IMR-90 (cell line): ENCODE data around the gene BAHD1. TPM values are rescaled to one million over a fixed set of nuclear protein-coding genes. Genes with fewer than 3 reads are reported as not detected.

ENCODE experiments used
- ATAC-seq: fragments of 200-7000 bp; cut with Tn5 transposase; 2 replicates; pipeline ENCODE4 v1.9.1; 2020; ENCODE audit warnings: low read depth, mild to moderate bottlenecking, moderate library complexity
- BruUV-seq: library from RNA; stranded (reverse); fragments of 400-500 nt; replicated peaks from 2 replicates; lab custom pipeline; 2021; lab: Mats Ljungman, UMichigan
- CTCF ChIA-PET: fragments of 300-600 bp; formaldehyde crosslinking; extraction: SDS; loops from one replicate; lab custom pipeline; 2021; ENCODE audit warnings: antibody characterized with exemption; lab: Yijun Ruan, JAX
- POLR2A ChIA-PET: fragments of 300-600 bp; sonication (Branson Sonifier 250); formaldehyde crosslinking; loops from one replicate; lab custom pipeline; 2022; ENCODE audit warnings: antibody characterized with exemption; ENCODE audit not compliant: unreplicated experiment; lab: Charles Lee
- DNase-seq: peaks from one replicate; pipeline ENCODE4 v3.0.0; 2013
- H2AFZ ChIP-seq: replicated peaks from 2 replicates; pipeline ENCODE3; 2013; ENCODE audit warnings: low read length, mild to moderate bottlenecking; ENCODE audit not compliant: poor library complexity
- H2AK5ac ChIP-seq: 2 replicates; pipeline ENCODE4 v1.6.1; 2013; ENCODE audit warnings: low read depth, low read length, inconsistent platforms
- H2AK9ac ChIP-seq: replicated peaks from 2 replicates; pipeline ENCODE3; 2013; ENCODE audit warnings: mild to moderate bottlenecking, low read depth, low read length, moderate library complexity; ENCODE audit not compliant: poor library complexity
- H2BK120ac ChIP-seq: 2 replicates; pipeline ENCODE4 v1.6.1; 2013; ENCODE audit warnings: low read depth, low read length, inconsistent platforms
- H2BK15ac ChIP-seq: 3 replicates; pipeline ENCODE4 v1.6.1; 2013; ENCODE audit warnings: low read depth, low read length, inconsistent platforms
- H2BK20ac ChIP-seq: 2 replicates; pipeline ENCODE4 v1.6.1; 2013; ENCODE audit warnings: low read depth, mild to moderate bottlenecking, inconsistent platforms, low read length, moderate library complexity
- H2BK5ac ChIP-seq: 2 replicates; pipeline ENCODE4 v1.6.1; 2013; ENCODE audit warnings: mild to moderate bottlenecking, low read depth, low read length, inconsistent platforms; ENCODE audit not compliant: poor library complexity, severe bottlenecking
- H3K14ac ChIP-seq: replicated peaks from 2 replicates; pipeline ENCODE4 v1.6.1; 2013; ENCODE audit warnings: low read depth, low read length, inconsistent platforms
- H3K18ac ChIP-seq: 2 replicates; pipeline ENCODE4 v1.6.1; 2013; ENCODE audit warnings: low read depth, low read length, control low read depth
- H3K23ac ChIP-seq: 2 replicates; pipeline ENCODE4 v1.6.1; 2013; ENCODE audit warnings: low read depth, low read length, inconsistent platforms
- H3K27ac ChIP-seq: 2 replicates; pipeline ENCODE4 v1.5.1; 2013; ENCODE audit warnings: mild to moderate bottlenecking, control low read depth, low read length; ENCODE audit not compliant: insufficient read depth
- H3K27me3 ChIP-seq: 2 replicates; pipeline ENCODE4 v1.6.1; 2013; ENCODE audit warnings: low read length; ENCODE audit not compliant: control insufficient read depth, insufficient read depth
- H3K36me3 ChIP-seq: 2 replicates; pipeline ENCODE4 v1.6.1; 2013; ENCODE audit warnings: low read length, mixed read lengths; ENCODE audit not compliant: control insufficient read depth, insufficient read depth
- H3K4ac ChIP-seq: 2 replicates; pipeline ENCODE4 v1.6.1; 2013; ENCODE audit warnings: low read depth, low read length, inconsistent platforms
- H3K4me1 ChIP-seq: 2 replicates; pipeline ENCODE4 v1.6.1; 2013; ENCODE audit warnings: low read length, mixed read lengths; ENCODE audit not compliant: control insufficient read depth, insufficient read depth
- H3K4me2 ChIP-seq: 2 replicates; pipeline ENCODE4 v1.6.1; 2013; ENCODE audit warnings: low read depth, mild to moderate bottlenecking, control low read depth, low read length, moderate library complexity
- H3K4me3 ChIP-seq: 2 replicates; pipeline ENCODE4 v1.5.1; 2013; ENCODE audit warnings: low read depth, mild to moderate bottlenecking, control low read depth, low read length, moderate library complexity; ENCODE audit not compliant: insufficient read depth
- H3K56ac ChIP-seq: 2 replicates; pipeline ENCODE4 v1.6.1; 2013; ENCODE audit warnings: low read length, inconsistent platforms; ENCODE audit not compliant: insufficient read depth; ENCODE audit errors: extremely low read depth
- H3K79me1 ChIP-seq, 2 experiments: 2 replicates each; pipeline ENCODE4 v1.6.1; 2013; ENCODE audit warnings: low read length in 2 of 2, inconsistent platforms in 1 of 2, low read depth in 1 of 2
- H3K9ac ChIP-seq: 2 replicates; pipeline ENCODE4 v1.6.1; 2013; ENCODE audit warnings: low read depth, low read length, control low read depth
- H3K9me1 ChIP-seq: 2 replicates; pipeline ENCODE4 v1.6.1; 2013; ENCODE audit warnings: low read length, inconsistent platforms; ENCODE audit not compliant: insufficient read depth
- H3K9me3 ChIP-seq: 2 replicates; pipeline ENCODE4 v1.6.1; 2013; ENCODE audit warnings: low read length; ENCODE audit not compliant: control insufficient read depth, insufficient read depth
- H4K20me1 ChIP-seq: 2 replicates; pipeline ENCODE4 v1.6.1; 2013; ENCODE audit warnings: low read length, inconsistent platforms; ENCODE audit not compliant: insufficient read depth
- H4K5ac ChIP-seq: 2 replicates; pipeline ENCODE4 v1.6.1; 2013; ENCODE audit warnings: mild to moderate bottlenecking, low read depth, low read length, control low read depth
- H4K8ac ChIP-seq, 2 experiments: 2 replicates each; pipeline ENCODE4 v1.6.1; 2013; ENCODE audit warnings: low read depth in 2 of 2, low read length in 2 of 2, control low read depth in 1 of 2, inconsistent platforms in 1 of 2
- H4K91ac ChIP-seq: 2 replicates; pipeline ENCODE4 v1.6.1; 2013; ENCODE audit warnings: low read depth, low read length, inconsistent platforms; ENCODE audit not compliant: insufficient read depth
- BHLHE40 ChIP-seq: fragments of 150-350 bp; IDR thresholded peaks from 2 replicates; pipeline ENCODE4 v1.6.1; 2016; ENCODE audit warnings: mild to moderate bottlenecking, low read depth, low read length
- CEBPB ChIP-seq: IDR thresholded peaks from 2 replicates; pipeline ENCODE4 v1.6.1; 2012; ENCODE audit warnings: low read depth, low read length, improper control_type of control experiment
- CHD1 ChIP-seq: IDR thresholded peaks from 2 replicates; pipeline ENCODE4 v1.6.1; 2012; ENCODE audit warnings: low read depth, low read length, improper control_type of control experiment
- CTCF ChIP-seq: conservative IDR thresholded peaks from 2 replicates; pipeline ENCODE4 v1.5.1; 2012; ENCODE audit warnings: mild to moderate bottlenecking, low read depth, low read length, improper control_type of control experiment
- ELK1 ChIP-seq: fragments of 150-350 bp; IDR thresholded peaks from 2 replicates; pipeline ENCODE4 v1.6.1; 2016; ENCODE audit warnings: low read depth, mild to moderate bottlenecking, low read length, moderate library complexity, borderline replicate concordance
- FOS ChIP-seq: fragments of 150-350 bp; IDR thresholded peaks from 2 replicates; pipeline ENCODE4 v1.6.1; 2016; ENCODE audit warnings: low read depth, low read length
- MAFK ChIP-seq: IDR thresholded peaks from 2 replicates; pipeline ENCODE4 v1.6.1; 2012; ENCODE audit warnings: low read depth, low read length, improper control_type of control experiment
- MAZ ChIP-seq: IDR thresholded peaks from 2 replicates; pipeline ENCODE4 v1.6.1; 2012; ENCODE audit warnings: low read depth, mild to moderate bottlenecking, low read length, improper control_type of control experiment, moderate library complexity, borderline replicate concordance
- MXI1 ChIP-seq: IDR thresholded peaks from 2 replicates; pipeline ENCODE4 v1.6.1; 2012; ENCODE audit warnings: low read depth, mild to moderate bottlenecking, low read length, moderate library complexity, borderline replicate concordance
- NFE2L2 ChIP-seq: fragments of 150-350 bp; IDR thresholded peaks from 2 replicates; pipeline ENCODE4 v1.6.1; 2016; ENCODE audit warnings: low read depth, mild to moderate bottlenecking, low read length
- POLR2A ChIP-seq: IDR thresholded peaks from 2 replicates; pipeline ENCODE4 v1.6.1; 2012; ENCODE audit warnings: mild to moderate bottlenecking, low read depth, low read length
- RAD21 ChIP-seq: IDR thresholded peaks from 2 replicates; pipeline ENCODE4 v1.6.1; 2012; ENCODE audit warnings: low read length, improper control_type of control experiment
- RCOR1 ChIP-seq: IDR thresholded peaks from 2 replicates; pipeline ENCODE4 v1.6.1; 2012; ENCODE audit warnings: mild to moderate bottlenecking, low read length, improper control_type of control experiment; ENCODE audit not compliant: insufficient replicate concordance
- RFX5 ChIP-seq: IDR thresholded peaks from 2 replicates; pipeline ENCODE4 v1.8.0; 2012; ENCODE audit warnings: low read depth, mild to moderate bottlenecking, low read length, moderate library complexity
- SMC3 ChIP-seq: fragments of 150-350 bp; IDR thresholded peaks from 2 replicates; pipeline ENCODE4 v1.6.1; 2016; ENCODE audit warnings: low read depth, mild to moderate bottlenecking, antibody characterized with exemption, low read length, moderate library complexity
- USF2 ChIP-seq: fragments of 150-350 bp; IDR thresholded peaks from 2 replicates; pipeline ENCODE4 v1.6.1; 2017; ENCODE audit warnings: mild to moderate bottlenecking, antibody characterized with exemption, low read length, low read depth
- WGBS, 2 experiments: methylation state at CpG; one replicate each; pipeline versions ENCODE4 v1.1.5 to v1.1.7; 2013; ENCODE audit warnings: missing lambda C conversion rate in 2 of 2; ENCODE audit not compliant: insufficient read length in 1 of 2; ENCODE audit errors: extremely low coverage in 2 of 2; 5-methylcytosine and 5-hydroxymethylcytosine counted together
- dilution Hi-C: fragments of 300-500 bp; cut with HindIII; formaldehyde crosslinking; loops from one replicate; pipeline ENCODE4 v1.14.3; 2018; ENCODE audit warnings: low sequenced_read_pairs; ENCODE audit not compliant: unreplicated experiment
- in situ Hi-C: fragments of 300-500 bp; cut with MboI; formaldehyde crosslinking; loops from 3 replicates; pipeline ENCODE4 v1.14.3; 2019; ENCODE audit warnings: low sequenced_read_pairs, inconsistent platforms, mixed read lengths
- intact Hi-C: fragments of 100-400 bp; cut with micrococcal nuclease; formaldehyde crosslinking; loops from 2 replicates; pipeline ENCODE4 v1.10.0; 2022
- polyA plus RNA-seq, 3 experiments: library from polyadenylated mRNA; depleted of rRNA; stranded (reverse); fragments of >200 nt; gene quantifications; 2 replicates each; pipeline ENCODE4 v1.2.3, GENCODE V29; 2012; ENCODE audit warnings: low replicate concordance in 1 of 3
- total RNA-seq: library from RNA; depleted of rRNA; stranded (reverse); fragments of >200 nt; gene quantifications from 2 replicates; pipeline ENCODE4 v1.2.3, GENCODE V29; 2012

BAHD1 gene
- total and polyA plus RNA-seq, 2 of the 4 experiments (the other 2 are of a cell fraction) = 3.0 to 8.7 TPM

- Histone ChIP-seq H2BK120ac (no peak overlapping the region), H3K14ac (no peak overlapping the region), H3K79me1 (peaks cover 28 to 75% of the 10 kb centered on the region in 2 experiments), H4K5ac (no peak overlapping the region), H3K18ac (no peak overlapping the region), H2BK20ac (no peak overlapping the region), H3K9me1 (peaks cover 20% of the 10 kb centered on the region), H2AK9ac (no peak overlapping the region), H3K4me1 (peaks cover 12% of the 10 kb centered on the region), H3K56ac (no peak overlapping the region), H4K20me1 (peaks cover 64% of the 10 kb centered on the region), H3K23ac (no peak overlapping the region), H3K27me3 (no peaks in the 10 kb centered on the region), H3K36me3 (peaks cover 9% of the 10 kb centered on the region; the same call in 1 of the 2 replicates), H3K9ac (no peak overlapping the region), H4K8ac (no peak overlapping the region), H2AK5ac (no peak overlapping the region), H2BK5ac (no peak overlapping the region), H3K27ac (no peak overlapping the region), H3K9me3 (no peaks in the 10 kb centered on the region), H3K4me2 (no peak overlapping the region), H3K4ac (no peak overlapping the region), H2BK15ac (no peak overlapping the region), H2AFZ (no peak overlapping the region), H4K91ac (no peak overlapping the region), H3K4me3 (no peak overlapping the region)
- WGBS, 2 experiments = no CpG with 5 or more reads among the region's 4 CpGs
- no TSS peak for BruUV-seq
- POLR2A ChIA-PET = no interaction called here
- CTCF ChIA-PET = no interaction called here
- in situ Hi-C loops = no loop called here
- ATAC-seq (no peak), DNase-seq (no peak)
- TF ChIP-seq RAD21 = no peak
- TF ChIP-seq SMC3 = no peak
- no peak for TF ChIP-seq RFX5
- TF ChIP-seq ELK1 = no peak
- TF ChIP-seq MAZ = no peak
- no peak for TF ChIP-seq NFE2L2
- TF ChIP-seq RCOR1 = no peak
- no peak for TF ChIP-seq POLR2A
- no peak for TF ChIP-seq CHD1
- TF ChIP-seq BHLHE40 = no peak
- no peak for TF ChIP-seq FOS
- no peak for TF ChIP-seq CTCF
- no peak for TF ChIP-seq MXI1
- no peak for TF ChIP-seq MAFK
- no peak for TF ChIP-seq USF2
- TF ChIP-seq CEBPB = no peak
- intact Hi-C loops = no loop called here
- dilution Hi-C loops = no loop called here
These were observed 16.0 kb downstream of the BAHD1 start for GRCh38 chr15:40456738-40457137.
